NAMALWA (cell line): Measurements from ENCODE around the gene APOBEC3F.
A peak's percentile ranks its signal among the peaks of the same experiment; 100 is the strongest.
"Not testable (repeated sequence)": the region's sequence is repeated elsewhere in the genome, so short reads cannot be mapped to it uniquely, and the experiment has no call there.

Experiments
- DNase-seq: peaks from one replicate; pipeline ENCODE4 v3.0.0-alpha.2; 2015; ENCODE audit warnings: low spot score

The APOBEC3F gene

DNA sequence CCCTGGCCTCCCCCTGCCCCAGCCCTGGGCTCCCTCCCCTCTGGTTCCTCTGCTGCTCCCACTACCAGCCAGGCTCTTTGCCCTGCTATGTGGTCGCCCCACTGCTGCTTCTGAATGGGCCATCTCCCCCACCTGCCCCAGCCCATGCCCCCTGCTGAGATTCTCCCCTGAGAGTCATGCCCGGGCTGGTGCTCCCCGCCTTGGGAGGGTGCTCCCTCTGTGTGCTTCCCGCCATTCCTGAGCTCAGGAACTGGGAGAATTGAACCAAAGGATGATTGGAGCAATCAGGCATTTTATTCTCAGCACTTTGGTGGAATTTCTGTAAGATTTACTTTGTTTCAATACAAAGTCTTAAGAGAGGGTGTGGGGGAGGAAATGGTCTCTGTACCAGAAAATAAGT is 12.9 kb upstream of the APOBEC3F start:
- no peak for DNase-seq

DNA sequence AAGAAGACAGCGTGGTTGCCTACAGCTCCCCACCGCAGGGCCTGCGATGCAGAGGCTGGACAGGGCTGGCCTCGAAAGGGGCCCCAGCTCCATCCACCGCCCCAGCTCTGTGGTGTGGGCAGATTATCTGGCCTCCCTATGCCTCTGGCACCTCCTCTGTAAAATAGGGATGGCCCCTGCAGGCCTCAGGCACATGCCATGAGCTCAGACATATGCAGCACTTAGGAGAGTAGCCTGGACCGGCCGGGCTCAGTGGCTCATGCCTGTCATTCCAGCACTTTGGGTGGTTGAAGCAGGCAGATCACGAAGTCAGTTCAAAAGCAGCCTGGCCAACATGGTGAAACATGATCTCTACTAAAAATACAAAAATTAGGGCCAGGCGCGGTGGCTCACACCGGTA is 12.4 kb upstream of the APOBEC3F start:
- DNase-seq: no peak

DNA sequence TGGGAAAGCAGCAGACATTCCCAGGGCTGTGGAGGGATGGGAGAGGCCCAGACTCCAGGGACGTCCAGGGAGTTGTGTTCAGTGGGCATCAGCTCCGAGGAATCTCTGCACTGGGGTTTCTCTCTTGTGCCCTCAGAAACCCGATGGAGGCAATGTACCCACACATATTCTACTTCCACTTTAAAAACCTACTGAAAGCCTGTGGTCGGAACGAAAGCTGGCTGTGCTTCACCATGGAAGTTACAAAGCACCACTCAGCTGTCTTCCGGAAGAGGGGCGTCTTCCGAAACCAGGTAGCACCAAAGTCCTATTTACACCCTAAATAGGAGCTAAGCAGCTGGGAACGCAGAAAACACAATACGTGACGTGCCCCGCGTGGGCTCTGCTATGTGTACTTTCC is 11.4 kb upstream of the APOBEC3F start:
- DNase-seq: no peak

GRCh38 chr22:39030705-39031104 is 10.0 kb upstream of the APOBEC3F start:
- no peak for DNase-seq

DNA sequence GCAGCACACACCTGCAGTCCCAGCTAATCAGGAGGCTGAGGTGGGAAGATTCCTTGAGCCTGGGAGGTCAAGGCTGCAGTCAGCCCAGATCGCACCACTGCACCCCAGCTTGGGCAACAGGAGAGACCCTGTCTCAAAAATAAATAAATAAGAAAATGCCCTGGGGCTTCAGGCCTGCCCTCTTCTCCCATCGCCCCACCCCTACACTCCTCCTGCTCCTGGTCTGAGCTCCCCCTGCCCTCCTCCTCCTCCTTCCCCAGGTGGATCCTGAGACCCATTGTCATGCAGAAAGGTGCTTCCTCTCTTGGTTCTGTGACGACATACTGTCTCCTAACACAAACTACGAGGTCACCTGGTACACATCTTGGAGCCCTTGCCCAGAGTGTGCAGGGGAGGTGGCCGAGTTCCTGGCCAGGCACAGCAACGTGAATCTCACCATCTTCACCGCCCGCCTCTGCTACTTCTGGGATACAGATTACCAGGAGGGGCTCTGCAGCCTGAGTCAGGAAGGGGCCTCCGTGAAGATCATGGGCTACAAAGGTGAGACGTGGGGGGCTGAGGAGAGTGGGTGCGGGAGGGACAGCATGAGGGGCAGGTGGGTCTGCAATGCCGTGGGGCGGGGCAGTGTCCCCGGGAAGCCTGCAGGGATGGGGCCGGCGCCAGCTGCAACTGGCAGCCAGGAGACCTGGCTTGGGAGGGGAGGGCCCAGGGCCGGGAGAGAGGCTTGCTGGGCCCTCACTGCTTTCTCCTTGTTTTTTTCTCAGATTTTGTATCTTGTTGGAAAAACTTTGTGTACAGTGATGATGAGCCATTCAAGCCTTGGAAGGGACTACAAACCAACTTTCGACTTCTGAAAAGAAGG is 9.0 kb upstream of the APOBEC3F start:
- DNase-seq: not testable (repeated sequence)

DNA sequence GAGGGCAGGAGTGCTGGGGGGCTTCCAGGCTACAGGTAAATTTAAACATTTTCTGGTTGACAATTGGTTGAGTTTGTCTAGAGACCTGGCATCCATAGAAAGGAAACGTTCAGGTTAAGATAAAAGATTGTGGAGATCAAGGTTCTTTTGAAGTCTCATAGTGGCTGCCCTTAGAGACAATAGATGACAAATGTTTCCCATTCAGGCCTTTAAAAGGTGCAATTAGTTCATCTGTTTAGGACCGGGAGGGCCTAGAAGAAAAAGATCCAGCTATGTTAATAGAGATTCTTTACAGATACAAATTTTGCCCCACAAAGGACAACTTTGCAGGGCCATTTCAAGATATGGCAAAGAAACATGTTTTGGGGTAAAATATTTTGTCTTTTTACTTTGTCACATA is 3.6 kb upstream of the APOBEC3F start:
- not testable (repeated sequence) for DNase-seq

DNA sequence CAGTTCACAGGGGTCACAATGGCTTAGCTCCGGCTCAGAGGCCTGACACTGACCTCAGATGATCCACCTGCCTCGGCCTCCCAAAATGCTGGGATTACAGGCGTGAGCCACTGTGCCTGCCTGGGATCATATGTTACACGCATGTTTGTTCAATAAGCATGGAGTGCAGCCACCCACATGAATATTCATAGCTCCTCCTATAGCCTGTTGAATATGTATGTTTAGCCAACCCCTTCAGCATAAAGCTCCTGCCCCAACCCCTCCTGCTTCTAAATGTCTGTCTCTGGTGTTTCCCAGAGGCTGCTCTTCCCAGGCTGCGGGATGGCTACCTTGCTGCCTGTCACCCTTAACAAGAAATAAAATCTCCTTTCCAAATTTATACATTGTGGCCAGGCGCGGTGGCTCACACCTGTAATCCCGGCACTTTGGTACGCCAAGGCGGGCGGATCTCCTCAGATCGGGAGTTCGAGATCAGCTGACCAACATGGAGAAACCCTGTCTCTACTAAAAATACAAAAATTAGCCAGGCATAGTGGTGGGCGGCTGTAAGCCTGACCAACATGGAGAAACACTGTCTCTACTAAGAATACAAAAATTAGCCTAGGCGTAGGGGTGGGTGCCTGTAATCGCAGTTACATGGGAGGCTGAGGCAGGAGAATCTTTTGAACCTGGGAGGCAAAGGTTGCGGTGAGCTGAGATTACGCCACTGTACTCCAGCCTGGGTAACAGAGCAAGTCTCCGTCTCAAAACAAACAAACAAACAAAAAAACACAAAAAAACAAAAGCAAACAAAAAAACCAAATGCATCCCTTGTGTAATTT is 1.1 kb upstream of the APOBEC3F start:
- peak; percentile 17 for DNase-seq

DNA sequence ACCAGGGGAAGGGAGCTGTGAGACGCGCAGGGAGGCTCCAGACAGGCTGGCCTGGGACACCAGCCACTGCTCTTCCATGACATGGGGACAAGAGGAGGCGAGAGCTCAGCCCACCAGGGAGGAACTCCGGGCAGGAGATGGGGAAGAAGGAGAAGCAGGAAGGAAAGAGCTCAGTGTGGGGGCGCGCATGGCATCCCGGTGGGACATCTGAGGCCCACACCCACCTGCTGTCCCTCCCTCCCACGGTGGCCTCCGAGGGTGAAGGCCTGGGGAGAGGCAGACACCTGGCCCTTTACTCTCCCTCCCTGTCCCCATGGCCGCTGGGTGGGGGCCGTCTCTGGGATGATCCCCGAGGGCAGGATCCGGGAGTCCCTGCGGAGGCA is 518 bp upstream of the APOBEC3F start:
- not testable (repeated sequence) for DNase-seq

DNA sequence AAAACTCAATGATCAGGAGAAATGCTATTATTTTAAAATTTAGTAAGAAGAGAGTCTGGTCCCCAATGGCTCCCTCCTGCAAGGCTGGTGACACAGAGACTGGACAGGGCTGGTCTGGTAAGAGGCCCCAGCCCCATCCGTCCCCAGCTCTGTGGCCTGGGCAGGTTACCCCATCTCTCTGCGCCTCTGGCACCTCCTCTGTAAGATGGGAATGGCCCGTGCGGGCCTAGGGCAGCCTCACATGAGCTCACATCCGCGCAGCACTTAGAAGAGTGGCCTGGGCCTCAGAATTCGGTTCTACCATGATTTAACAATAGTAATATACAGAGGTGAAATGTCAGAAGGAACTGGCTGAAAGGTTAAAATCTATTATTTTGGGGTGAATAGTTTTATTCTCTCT is 1.2 kb downstream of the APOBEC3F start:
- no peak for DNase-seq

DNA sequence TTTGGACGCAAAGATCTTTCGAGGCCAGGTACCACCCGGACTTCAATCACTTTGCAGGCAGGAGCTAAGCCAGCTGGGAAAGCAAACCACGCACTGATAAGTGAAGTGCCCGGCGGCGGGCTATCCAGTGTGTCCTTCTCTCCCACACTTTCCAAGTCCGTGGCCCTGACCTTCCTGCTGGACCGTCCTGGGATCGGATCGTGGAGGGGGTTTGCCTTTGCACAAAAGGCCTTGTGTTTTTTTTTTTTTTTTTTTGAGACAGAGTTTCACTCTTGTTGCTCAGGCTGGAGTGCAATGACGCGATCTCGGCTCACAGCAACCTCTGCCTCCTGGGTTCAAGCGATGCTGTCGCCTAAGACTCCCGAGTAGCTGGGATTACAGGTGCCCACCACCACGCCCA is 2.4 kb downstream of the APOBEC3F start:
- not testable (repeated sequence) for DNase-seq

DNA sequence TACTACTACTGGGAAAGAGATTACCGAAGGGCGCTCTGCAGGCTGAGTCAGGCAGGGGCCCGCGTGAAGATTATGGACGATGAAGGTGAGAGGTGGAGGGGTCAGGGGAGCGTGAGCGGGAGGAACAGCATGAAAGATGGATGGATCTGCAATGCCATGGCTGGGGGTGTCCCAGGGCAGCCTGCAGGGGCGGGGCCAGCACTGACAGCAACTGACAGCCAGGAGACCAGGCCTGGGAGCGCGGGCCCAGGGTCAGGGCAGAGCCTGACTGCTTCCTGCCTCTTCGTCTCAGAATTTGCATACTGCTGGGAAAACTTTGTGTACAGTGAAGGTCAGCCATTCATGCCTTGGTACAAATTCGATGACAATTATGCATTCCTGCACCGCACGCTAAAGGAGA is 4.5 kb downstream of the APOBEC3F start:
- DNase-seq: not testable (repeated sequence)

DNA sequence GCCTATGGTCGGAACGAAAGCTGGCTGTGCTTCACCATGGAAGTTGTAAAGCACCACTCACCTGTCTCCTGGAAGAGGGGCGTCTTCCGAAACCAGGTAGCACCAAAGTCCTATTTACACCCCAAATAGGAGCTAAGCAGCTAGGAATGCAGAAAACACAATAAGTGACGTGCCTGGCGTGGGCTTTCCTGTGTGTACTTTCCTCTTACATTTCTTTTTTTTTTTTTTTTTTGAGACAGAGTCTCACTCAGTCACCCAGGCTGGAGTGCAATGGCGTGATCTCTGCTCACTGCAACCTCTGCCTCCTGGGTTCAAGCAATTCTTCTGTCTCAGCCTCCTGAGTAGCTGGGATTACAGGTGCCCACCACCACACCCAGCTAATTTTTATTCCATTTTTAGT is 8.8 kb downstream of the APOBEC3F start:
- not testable (repeated sequence) for DNase-seq

GRCh38 chr22:39051844-39052495 is 11.3 kb downstream of the APOBEC3F start:
- DNase-seq: not testable (repeated sequence)

- DNase-seq: no peak
Observed at GRCh38 chr22:39055658-39056057, 15.0 kb downstream of the APOBEC3F start.

DNA sequence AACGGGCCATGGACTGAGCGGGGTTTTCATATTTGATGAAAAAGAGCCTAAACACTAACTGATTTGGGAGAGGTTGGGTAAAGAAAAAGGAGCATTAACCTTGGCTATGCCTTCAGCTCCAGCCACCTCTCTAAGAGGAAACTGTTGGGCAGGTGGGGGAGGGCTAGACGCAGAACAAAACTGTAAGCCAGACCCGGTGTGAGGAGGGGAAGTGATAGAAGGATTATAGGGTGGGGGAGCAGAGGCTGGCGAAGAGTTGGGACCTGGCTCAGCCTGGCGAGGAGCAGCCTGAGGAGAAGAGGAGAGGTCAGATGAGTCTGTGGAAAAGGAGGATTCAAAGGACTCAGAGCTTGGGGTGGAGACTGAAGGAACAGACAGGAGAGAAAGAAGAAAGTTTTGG is 20.6 kb downstream of the APOBEC3F start:
- DNase-seq: not testable (repeated sequence)

- not testable (repeated sequence) for DNase-seq
Observed at GRCh38 chr22:39061951-39062350, 21.3 kb downstream of the APOBEC3F start.

GRCh38 chr22:39063904-39064303 is 23.2 kb downstream of the APOBEC3F start:
- peak; percentile 45 for DNase-seq

GRCh38 chr22:39066442-39067276 is 26.0 kb downstream of the APOBEC3F start:
- peak; percentile 40 for DNase-seq

DNA sequence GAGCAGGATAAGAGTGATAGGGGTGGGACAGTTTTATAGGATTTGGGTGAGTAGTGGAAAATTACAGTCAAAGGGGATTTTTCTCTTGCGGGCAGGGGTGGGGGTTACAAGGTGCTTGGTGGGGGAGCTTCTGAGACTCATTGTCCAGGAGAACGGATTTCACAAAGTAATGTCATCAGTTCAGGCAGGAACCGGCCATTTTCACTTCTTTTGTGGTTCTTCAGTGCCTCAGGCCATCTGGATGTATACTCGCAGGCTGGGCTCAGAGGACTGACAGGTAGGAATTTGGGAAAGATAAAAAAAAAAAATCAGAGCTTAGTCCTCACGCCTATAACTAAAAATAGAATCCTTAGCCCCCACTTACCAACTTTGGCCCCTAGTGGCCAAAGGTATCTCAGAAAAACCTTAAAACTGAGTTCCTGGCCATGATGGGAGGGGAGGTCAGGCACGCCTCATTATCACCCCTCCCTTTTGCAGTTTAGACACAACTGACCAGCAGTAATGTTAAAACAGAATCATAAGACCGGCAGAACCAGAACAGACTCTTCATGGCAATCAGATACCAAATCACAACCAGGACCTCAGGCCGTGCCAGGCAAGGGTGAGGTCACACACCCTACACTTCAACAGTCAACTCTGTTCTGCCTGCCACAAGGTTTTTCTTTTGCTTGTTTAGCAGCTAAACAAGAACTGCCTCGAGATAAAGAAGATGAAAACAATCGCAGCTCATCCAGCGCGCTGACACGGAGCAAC is 27.5 kb downstream of the APOBEC3F start:
- DNase-seq: peak; percentile 29

DNA sequence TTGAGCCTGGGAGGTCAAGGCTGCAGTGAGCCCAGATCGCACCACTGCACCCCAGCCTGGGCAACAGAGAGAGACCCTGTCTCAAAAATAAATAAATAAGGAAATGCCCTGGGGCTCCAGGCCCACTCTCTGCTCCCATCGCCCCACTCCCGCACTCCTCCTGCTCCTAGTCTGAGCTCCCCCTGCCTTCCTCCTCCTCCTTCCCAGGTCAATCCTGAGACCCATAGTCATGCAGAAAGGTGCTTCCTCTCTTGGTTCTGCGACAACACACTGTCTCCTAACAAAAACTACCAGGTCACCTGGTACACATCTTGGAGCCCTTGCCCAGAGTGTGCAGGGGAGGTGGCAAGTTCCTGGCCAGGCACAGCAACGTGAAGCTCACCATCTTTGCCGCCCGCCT is 29.5 kb downstream of the APOBEC3F start:
- no peak for DNase-seq

DNA sequence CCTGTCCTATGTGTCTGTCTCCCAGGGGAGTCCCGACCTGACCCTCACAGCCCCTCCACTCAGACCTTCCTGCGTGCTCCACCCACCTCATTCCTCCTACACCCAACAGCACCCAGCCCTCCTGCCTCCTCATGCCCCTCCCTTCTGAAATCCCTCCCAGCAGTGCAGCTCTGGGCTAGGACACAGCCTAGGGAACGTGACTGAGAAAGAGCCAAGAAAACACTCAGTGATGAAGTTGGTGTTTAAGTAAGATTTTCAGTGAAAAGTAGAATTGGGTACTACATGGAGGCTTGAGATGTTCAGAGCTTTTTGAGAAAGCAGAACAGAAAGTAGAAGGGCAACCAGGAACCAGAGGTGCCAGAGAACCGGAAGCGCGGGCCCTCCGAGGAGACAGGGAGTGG is 31.9 kb downstream of the APOBEC3F start:
- DNase-seq: peak; percentile 74
